ENCODE measurements around the gene COL4A1.

COL4A1 gene

GRCh38 chr13:110103534-110103933 lies 203.4 kb downstream of the COL4A1 start:
- Histone ChIP-seq H3K36me3 (replicated peaks; ENCODE audit: insufficient read depth, low read length) (no peaks in the 10 kb centered on the region), H3K9ac (ENCODE audit: low read length) (no peak overlapping the region), H3K27me3 (replicated peaks; ENCODE audit: insufficient read depth, low read length) (no peaks in the 10 kb centered on the region), H3K9me2 (replicated peaks; ENCODE audit: insufficient read depth, low read length) (no peaks in the 10 kb centered on the region), H3K9me3 (replicated peaks; ENCODE audit: insufficient read depth, low read length) (no peaks in the 10 kb centered on the region), H3F3A (ENCODE audit: insufficient read depth, low read length) (no peaks in the 10 kb centered on the region), H3K79me2 (ENCODE audit: low read length) (no peaks in the 10 kb centered on the region), H3K4me2 (ENCODE audit: low read depth, low read length) (no peak overlapping the region), H3K27ac (ENCODE audit: low read length) (no peak overlapping the region), H3K4me3 (ENCODE audit: low read length) (no peak overlapping the region), H4K20me1 (ENCODE audit: insufficient read depth, low read length) (no peaks in the 10 kb centered on the region), H3K4me1 (ENCODE audit: low read length) (no peaks in the 10 kb centered on the region), H2AFZ (ENCODE audit: low read length) (no peak overlapping the region)
- no peak for TF ChIP-seq EZH2phosphoT487 (IDR thresholded peaks at IDR 0.05; ENCODE audit: low read length)
- TF ChIP-seq EZH2 (optimal IDR thresholded peaks at IDR 0.05; ENCODE audit: low read depth, low read length): no peak
- no peak for TF ChIP-seq CTCF (IDR thresholded peaks at IDR 0.05; ENCODE audit: low read length)
- DNase-seq: no peak

- Histone ChIP-seq H4K20me1 (ENCODE audit: insufficient read depth, low read length) (no peaks in the 10 kb centered on the region), H3K27ac (ENCODE audit: low read length) (no peak overlapping the region), H3K9ac (ENCODE audit: low read length) (no peak overlapping the region), H3K9me3 (replicated peaks; ENCODE audit: insufficient read depth, low read length) (no peaks in the 10 kb centered on the region), H2AFZ (ENCODE audit: low read length) (no peak overlapping the region), H3K4me2 (ENCODE audit: low read depth, low read length) (no peak overlapping the region), H3K9me2 (replicated peaks; ENCODE audit: insufficient read depth, low read length) (no peaks in the 10 kb centered on the region), H3K79me2 (ENCODE audit: low read length) (no peaks in the 10 kb centered on the region), H3K4me3 (ENCODE audit: low read length) (no peak overlapping the region), H3F3A (ENCODE audit: insufficient read depth, low read length) (no peaks in the 10 kb centered on the region), H3K4me1 (ENCODE audit: low read length) (no peaks in the 10 kb centered on the region), H3K27me3 (replicated peaks; ENCODE audit: insufficient read depth, low read length) (no peaks in the 10 kb centered on the region), H3K36me3 (replicated peaks; ENCODE audit: insufficient read depth, low read length) (no peaks in the 10 kb centered on the region)
- TF ChIP-seq EZH2 (optimal IDR thresholded peaks at IDR 0.05; ENCODE audit: low read depth, low read length) (no peak), CTCF (IDR thresholded peaks at IDR 0.05; ENCODE audit: low read length) (no peak), EZH2phosphoT487 (IDR thresholded peaks at IDR 0.05; ENCODE audit: low read length) (no peak)
- no peak for DNase-seq
Observed at GRCh38 chr13:110103026-110103425, 203.9 kb downstream of the COL4A1 start.

GRCh38 chr13:110102053-110102452 lies 204.9 kb downstream of the COL4A1 start:
- TF ChIP-seq EZH2phosphoT487 (IDR thresholded peaks at IDR 0.05; ENCODE audit: low read length): no peak
- TF ChIP-seq EZH2 (optimal IDR thresholded peaks at IDR 0.05; ENCODE audit: low read depth, low read length): no peak
- no peak for TF ChIP-seq CTCF (IDR thresholded peaks at IDR 0.05; ENCODE audit: low read length)
- no peaks in the 10 kb centered on the region for H3K36me3 ChIP-seq (replicated peaks; ENCODE audit: insufficient read depth, low read length)
- no peaks in the 10 kb centered on the region for H3K9me2 ChIP-seq (replicated peaks; ENCODE audit: insufficient read depth, low read length)
- no peaks in the 10 kb centered on the region for H4K20me1 ChIP-seq (ENCODE audit: insufficient read depth, low read length)
- H3K9ac ChIP-seq (ENCODE audit: low read length): no peak overlapping the region
- H3K27ac ChIP-seq (ENCODE audit: low read length): no peak overlapping the region
- DNase-seq: no peak
- H3K27me3 ChIP-seq (replicated peaks; ENCODE audit: insufficient read depth, low read length): no peaks in the 10 kb centered on the region
- no peak overlapping the region for H3K4me3 ChIP-seq (ENCODE audit: low read length)
- no peaks in the 10 kb centered on the region for H3K79me2 ChIP-seq (ENCODE audit: low read length)
- H3F3A ChIP-seq (ENCODE audit: insufficient read depth, low read length): no peaks in the 10 kb centered on the region
- H3K9me3 ChIP-seq (replicated peaks; ENCODE audit: insufficient read depth, low read length): no peaks in the 10 kb centered on the region
- H3K4me1 ChIP-seq (ENCODE audit: low read length): no peaks in the 10 kb centered on the region
- H3K4me2 ChIP-seq (ENCODE audit: low read depth, low read length): no peak overlapping the region
- no peak overlapping the region for H2AFZ ChIP-seq (ENCODE audit: low read length)

All from MM.1S (cell line).